GM23248 (cell line): ENCODE results near the gene TIGD3.

Experiments used
- EZH2 ChIP-seq: fragments of 200-600 bp; sonication (generic); IDR thresholded peaks from 2 replicates; pipeline ENCODE4 v1.6.1; 2018; ENCODE audit warnings: antibody characterized with exemption, mild to moderate bottlenecking; ENCODE audit not compliant: insufficient read depth, poor library complexity, severe bottlenecking
- EZH2phosphoT487 ChIP-seq: fragments of 200-600 bp; sonication (generic); IDR thresholded peaks from 2 replicates; pipeline ENCODE4 v1.6.1; 2018; ENCODE audit warnings: antibody characterized with exemption, moderate library complexity, mild to moderate bottlenecking, low read depth; ENCODE audit not compliant: insufficient read depth

- TF ChIP-seq EZH2phosphoT487 (no peak), EZH2 (no peak)
Observed at GRCh38 chr11:65370659-65371049, 16.1 kb downstream of the TIGD3 start.
